Right forelimb (tissue), 1 donor: ENCODE measurements around the gene HES3.

Experiments
- DNase-seq: peaks from one replicate; pipeline ENCODE4 v3.0.0-alpha.2; 2018

The HES3 gene

GRCh38 chr1:6246497-6247467 lies 2.8 kb downstream of the HES3 start:
- peak; percentile 90 for DNase-seq

DNA sequence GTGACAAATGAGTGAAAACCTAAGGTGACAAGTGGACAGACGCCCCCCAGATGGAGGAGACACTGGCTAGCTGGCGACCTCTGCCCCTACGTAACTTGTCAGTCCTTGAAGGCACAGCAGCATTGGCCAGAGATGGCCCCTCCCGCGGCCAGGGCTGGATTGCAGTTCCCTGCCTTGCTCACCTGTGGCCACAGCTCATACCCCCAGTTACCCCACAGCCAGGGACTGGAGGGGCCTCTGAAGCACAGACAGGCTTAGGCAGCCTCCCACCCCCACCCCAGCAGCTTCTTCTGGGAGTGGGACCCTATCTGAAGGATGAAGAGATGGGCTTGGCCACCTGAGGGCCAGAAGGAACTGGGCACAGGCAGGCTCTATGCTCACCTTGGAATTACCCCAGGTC lies 3.7 kb downstream of the HES3 start:
- no peak for DNase-seq

DNA sequence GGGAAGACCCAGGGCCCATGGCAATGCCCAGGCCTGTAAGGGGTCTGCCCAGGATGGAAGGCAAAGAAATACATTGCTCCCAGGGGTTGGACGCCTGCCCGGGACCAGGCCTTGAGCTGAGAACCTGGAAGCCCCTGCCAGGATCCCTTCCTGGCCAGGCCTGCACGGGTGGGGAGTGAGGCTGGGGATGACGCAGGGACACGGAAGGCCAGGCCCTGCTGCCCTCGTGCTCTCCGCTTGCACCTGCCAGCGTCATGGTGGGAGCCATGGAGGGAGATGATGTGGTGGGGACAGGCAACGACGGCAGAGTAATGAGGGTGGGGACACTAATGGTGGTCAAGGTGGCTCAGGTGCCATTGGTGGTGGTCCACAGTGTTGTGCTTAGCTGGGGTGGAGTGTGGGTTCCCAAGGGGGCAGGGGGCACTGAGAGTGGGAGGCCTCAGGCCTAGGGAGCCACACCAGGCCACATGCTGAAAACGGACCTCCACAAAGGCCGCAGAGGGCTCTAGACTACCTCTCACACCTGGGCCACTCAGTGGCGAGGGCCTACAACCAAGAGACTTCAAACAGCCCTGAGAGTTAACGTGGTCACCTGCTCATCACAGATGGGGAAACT lies 4.3 kb downstream of the HES3 start:
- DNase-seq = no peak

- no peak for DNase-seq
Observed at GRCh38 chr1:6248932-6249738, 5.2 kb downstream of the HES3 start.

- no peak for DNase-seq
Observed at GRCh38 chr1:6249739-6250689, 6.0 kb downstream of the HES3 start.

- no peak for DNase-seq
Observed at GRCh38 chr1:6251233-6251632, 7.3 kb downstream of the HES3 start.

DNA sequence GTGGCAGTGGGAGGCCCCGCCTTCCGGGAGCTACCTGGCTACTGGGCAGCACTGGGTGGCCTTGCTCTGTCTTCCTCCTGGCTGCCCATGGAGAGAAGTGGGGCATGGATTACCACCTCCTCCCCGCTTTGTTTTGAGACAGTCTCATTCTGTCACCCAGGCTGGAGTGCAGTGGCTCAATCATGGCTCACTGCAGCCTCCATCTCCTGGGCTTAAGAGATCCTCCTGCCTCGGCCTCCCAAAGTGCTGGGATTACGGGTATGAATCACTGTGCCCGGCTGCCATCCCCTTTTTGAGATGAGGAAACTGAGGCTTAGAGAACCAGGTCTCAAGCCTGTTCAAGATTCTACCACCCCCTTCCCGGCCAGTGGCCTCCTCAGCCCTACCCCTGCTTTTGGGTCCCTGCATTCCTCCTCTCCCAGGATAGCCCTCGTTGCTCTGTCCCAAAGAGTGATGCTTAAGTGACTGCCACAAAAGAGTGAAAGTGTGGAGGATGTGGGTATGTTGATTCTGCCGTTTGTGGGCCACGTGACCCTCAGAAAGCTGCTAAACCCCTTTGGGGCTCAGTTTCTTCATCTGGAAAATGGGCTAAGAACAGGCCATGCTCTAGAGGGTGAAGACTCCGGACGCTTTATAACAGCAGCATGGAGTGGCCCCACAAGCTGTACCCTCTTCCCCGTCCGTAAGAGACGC lies 7.8 kb downstream of the HES3 start:
- no peak for DNase-seq

DNA sequence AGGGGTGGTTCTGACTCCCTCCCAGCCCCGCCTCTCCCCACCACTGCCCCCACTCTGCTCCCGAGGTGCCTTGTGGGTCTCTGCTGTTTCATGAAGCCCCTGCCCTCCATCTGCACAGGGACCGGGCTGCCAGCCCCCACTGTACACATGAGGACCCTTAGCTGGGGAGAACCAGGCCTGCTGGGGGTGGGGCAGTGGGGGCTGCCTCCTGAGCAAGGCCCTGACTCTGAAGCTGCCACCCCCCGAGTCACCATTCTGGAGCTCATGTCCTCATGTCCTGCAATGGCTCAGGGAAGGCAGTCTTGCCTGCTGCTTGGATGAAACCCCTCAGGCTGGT lies 8.4 kb downstream of the HES3 start:
- DNase-seq = no peak

- no peak for DNase-seq
Observed at GRCh38 chr1:6253380-6253779, 9.4 kb downstream of the HES3 start.

DNA sequence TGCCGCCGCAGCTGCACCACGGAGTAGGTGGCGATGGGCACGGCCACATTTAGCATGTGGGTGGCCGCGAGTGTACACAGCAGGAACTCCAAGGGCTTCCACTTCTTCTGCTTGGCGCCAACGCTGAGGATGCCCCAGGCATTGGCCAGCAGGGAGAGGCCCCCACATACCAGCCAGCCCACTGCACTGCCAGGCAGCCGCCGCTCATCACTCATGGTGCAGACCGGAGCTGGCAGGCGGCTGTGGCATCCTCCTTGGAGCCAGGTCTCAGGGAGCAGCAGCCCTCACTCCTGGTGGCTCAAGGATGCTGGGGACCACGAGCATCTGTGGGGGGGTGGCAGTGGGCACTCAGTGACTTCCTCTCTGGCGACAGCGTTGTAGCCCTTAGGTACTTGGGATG lies 10.7 kb downstream of the HES3 start:
- DNase-seq = no peak

DNA sequence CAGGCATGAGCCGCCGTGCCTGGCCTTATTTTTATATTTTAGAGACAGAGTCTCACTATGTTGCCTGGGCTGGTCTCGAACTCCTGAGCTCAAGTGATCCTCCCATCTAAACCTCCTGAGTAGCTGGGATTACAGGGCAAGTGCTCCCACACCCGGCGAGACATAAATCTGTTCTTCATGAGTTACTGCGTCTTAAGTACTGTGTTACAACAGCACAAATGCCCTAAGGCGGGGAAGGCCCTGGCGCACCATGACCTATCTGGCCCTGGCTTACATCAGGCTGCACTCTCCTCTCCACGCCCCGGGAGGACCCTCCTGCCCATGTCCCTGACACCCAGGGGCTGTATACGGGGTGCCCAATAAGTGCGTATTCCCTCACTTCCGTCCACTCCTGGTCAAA lies 12.7 kb downstream of the HES3 start:
- no peak for DNase-seq

DNA sequence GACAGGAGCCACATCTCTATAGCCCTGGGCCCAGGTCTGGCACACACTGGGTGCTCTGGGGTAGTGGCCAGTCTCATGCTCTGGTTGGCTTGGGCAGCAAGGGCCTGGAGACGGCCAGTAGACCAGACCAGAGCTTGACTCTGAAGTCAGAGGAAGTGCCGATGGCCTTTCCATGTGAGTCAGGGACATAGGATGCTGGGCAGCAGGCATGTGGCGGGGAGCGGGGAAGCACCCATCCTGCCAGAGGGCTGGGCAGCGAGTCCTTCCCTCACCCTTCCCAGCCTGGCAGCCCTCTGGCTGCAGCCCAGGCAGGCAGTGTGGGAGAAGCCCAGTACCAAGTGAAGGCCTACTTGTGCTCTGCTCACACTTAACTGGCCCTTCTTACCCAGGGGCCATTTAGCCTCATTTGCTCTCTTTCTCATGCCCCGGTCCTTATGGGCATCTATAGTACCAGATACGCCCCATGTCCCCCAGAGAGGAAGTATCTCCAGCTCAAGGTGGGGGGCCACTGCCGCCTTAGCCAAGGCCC lies 13.6 kb downstream of the HES3 start:
- no peak for DNase-seq

DNA sequence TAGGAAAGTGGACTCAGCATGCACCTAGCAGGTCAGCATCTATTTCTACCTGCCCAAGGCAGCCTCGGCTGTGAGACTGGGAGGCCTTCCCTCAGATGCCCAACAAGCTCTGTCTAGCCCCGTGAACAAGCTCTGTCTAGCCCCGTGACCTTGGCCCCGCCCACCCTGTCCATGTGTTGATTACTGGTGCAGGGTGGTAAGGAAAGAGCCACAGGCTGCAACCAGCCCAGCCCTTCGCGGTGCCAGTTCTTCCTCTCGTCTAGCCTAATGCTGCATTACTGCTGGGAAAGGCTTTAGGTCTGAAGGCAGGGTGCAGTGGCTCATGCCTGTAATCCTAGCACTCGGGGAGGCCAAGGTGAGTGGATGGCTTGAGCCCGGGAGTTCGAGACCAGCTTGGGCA lies 14.7 kb downstream of the HES3 start:
- no peak for DNase-seq

GRCh38 chr1:6259491-6260362 lies 15.7 kb downstream of the HES3 start:
- DNase-seq = peak; percentile 80

DNA sequence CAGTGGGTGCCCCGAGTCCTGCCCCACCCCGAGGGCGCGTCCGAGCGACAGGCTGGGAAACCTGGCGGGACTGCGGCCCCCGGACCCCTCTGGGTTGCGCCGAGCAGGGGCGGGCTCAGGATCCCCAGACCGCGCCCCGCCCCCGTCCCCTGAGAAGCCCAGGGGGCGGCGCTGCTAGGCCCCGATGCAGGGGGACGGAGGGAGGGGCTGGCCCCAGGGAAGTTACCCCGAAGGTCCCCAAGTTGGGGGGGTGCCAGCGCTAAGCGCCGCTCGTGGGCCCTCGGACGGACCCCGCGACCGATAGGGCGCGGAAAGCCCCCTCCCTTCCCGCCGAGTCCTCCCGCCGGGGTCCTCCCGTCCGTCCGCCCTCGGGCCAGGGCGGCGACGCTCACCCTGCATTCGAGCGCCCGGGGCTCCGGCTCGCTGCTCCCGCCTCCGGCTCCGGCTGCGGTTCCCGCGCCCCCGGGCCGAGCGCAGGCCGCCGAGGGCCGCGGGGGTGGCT lies 16.5 kb downstream of the HES3 start:
- DNase-seq = no peak

- DNase-seq = no peak
Observed at GRCh38 chr1:6260961-6261614, 17.1 kb downstream of the HES3 start, which contains the start of gene GPR153. Gene GPR153 (minus strand): TSS chr1:6261098. CDS start chr1:6254905, 6,193 bp downstream.

GRCh38 chr1:6261615-6261995 lies 17.6 kb downstream of the HES3 start:
- DNase-seq = no peak

GRCh38 chr1:6262555-6263420 lies 18.8 kb downstream of the HES3 start:
- peak; percentile 91 for DNase-seq

- no peak for DNase-seq
Observed at GRCh38 chr1:6263716-6264115, 19.7 kb downstream of the HES3 start.
